Suprapubic skin (tissue), 3 donors: ENCODE measurements around the gene OR12D1.

Experiments
- CTCF ChIP-seq, 2 donors: fragments of 200-600 bp in 1 of 2; fragments of 450-650 bp in 1 of 2; sonication (generic) in 1 of 2; IDR thresholded peaks; one replicate each; pipeline ENCODE4 v1.5.1; 2016 to 2019; ENCODE audit warnings: antibody characterized with exemption in 2 of 2, mild to moderate bottlenecking in 1 of 2, moderate library complexity in 1 of 2
- POLR2AphosphoS5 ChIP-seq, 3 donors: sonication (generic); formaldehyde crosslinking; IDR thresholded peaks; one replicate each; pipeline ENCODE4 v1.6.1; 2017; ENCODE audit warnings: antibody characterized with exemption in 3 of 3

GRCh38 chr6:29465279-29465678 is 50.6 kb downstream of the OR12D1 start:
- TF ChIP-seq CTCF (IDR thresholded peaks at IDR 0.05) (no peak), POLR2AphosphoS5 (IDR thresholded peaks at IDR 0.05) (no peak)
